ENCODE measurements around the gene NEURL3.

Gene NEURL3

DNA sequence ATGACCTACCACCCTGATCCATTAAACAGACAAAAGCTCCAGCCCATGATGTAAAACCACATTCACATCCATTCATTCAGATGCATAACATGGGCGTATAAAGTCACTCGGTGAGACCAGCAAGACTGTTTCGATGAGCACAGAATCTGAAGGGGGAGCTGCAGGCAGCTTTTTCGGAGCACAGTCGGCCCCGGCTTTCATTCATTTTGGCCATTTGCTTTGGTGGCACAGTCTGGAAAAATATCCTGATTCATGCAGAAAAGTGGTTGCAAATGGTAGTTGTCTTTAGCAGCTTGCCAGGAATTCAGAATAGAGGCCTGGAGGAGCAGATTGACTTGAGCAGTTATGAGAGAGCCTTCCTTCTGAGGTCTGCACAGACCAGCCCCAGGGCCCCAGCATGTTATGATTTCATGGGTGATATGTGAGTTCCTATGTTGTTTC, 42.6 kb upstream of the NEURL3 start:
- TF ChIP-seq, protein P1, sequence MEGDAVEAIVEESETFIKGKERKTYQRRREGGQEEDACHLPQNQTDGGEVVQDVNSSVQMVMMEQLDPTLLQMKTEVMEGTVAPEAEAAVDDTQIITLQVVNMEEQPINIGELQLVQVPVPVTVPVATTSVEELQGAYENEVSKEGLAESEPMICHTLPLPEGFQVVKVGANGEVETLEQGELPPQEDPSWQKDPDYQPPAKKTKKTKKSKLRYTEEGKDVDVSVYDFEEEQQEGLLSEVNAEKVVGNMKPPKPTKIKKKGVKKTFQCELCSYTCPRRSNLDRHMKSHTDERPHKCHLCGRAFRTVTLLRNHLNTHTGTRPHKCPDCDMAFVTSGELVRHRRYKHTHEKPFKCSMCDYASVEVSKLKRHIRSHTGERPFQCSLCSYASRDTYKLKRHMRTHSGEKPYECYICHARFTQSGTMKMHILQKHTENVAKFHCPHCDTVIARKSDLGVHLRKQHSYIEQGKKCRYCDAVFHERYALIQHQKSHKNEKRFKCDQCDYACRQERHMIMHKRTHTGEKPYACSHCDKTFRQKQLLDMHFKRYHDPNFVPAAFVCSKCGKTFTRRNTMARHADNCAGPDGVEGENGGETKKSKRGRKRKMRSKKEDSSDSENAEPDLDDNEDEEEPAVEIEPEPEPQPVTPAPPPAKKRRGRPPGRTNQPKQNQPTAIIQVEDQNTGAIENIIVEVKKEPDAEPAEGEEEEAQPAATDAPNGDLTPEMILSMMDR (IDR thresholded peaks at IDR 0.05; ENCODE audit: insufficient read depth, low read length, poor library complexity, severe bottlenecking) = no peak
- no peaks in the 10 kb centered on the region for H3K27me3 ChIP-seq (replicated peaks; ENCODE audit: control insufficient read depth, insufficient read depth, low read length)
- no peak for DNase-seq (ENCODE audit: extremely low read depth, insufficient read length)
- H3K36me3 ChIP-seq (ENCODE audit: control insufficient read depth, insufficient read depth, low read length) = peaks cover 70% of the 10 kb centered on the region
- H3K4me3 ChIP-seq (replicated peaks; ENCODE audit: low read depth, low read length) = no peak overlapping the region

DNA sequence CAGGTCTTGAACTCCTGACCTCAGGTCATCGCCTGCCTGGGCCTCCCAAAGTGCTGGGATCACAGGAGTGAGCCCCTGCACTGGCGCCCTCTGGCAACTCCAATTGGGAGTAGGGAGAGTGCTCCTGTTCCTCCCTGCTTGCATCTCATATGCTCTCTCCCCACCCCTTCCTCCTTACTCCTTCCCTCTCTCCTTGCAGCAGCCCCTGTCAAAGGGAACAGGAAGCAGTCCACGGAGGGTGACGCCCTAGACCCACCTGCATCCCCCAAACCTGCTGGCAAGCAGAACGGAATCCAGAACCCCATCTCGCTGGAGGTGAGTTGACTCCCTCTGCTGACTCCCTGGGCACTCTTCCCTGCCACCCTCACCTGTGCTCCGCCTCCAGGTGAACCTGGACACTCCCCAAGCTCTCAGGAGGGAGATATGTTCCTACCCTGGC, 42.1 kb upstream of the NEURL3 start:
- H3K36me3 ChIP-seq (ENCODE audit: control insufficient read depth, insufficient read depth, low read length) = peaks cover 69% of the 10 kb centered on the region
- H3K4me3 ChIP-seq (replicated peaks; ENCODE audit: low read depth, low read length) = no peak overlapping the region
- H3K27me3 ChIP-seq (replicated peaks; ENCODE audit: control insufficient read depth, insufficient read depth, low read length) = no peaks in the 10 kb centered on the region

DNA sequence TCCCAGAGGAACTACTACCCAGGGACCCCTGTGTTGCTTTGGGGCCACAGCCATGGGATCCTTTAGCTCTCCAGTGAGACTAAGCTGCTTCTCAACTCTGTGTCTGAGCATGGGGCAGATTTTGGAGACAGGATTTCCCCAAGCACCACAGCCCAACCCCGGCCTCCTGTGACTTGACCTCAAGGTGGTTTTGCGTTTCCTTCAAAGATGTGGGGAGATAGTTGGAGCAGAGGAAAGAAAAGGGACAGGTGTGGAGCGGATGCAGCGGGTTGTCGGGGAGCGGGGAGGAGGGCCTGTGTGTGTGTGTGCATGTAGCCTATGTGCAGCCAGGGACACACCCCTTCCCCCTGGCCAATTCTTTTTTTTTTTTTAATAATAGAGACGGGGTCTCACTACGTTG, 41.6 kb upstream of the NEURL3 start:
- H3K27me3 ChIP-seq (replicated peaks; ENCODE audit: control insufficient read depth, insufficient read depth, low read length) = no peaks in the 10 kb centered on the region
- TF ChIP-seq, protein P1 (IDR thresholded peaks at IDR 0.05; ENCODE audit: insufficient read depth, low read length, poor library complexity, severe bottlenecking) = no peak
- no peak overlapping the region for H3K4me3 ChIP-seq (replicated peaks; ENCODE audit: low read depth, low read length)
- DNase-seq (ENCODE audit: extremely low read depth, insufficient read length) = no peak
- H3K36me3 ChIP-seq (ENCODE audit: control insufficient read depth, insufficient read depth, low read length) = peaks cover 70% of the 10 kb centered on the region

More for the DNA sequence above, 42.1 kb upstream of the NEURL3 start:
- DNase-seq (ENCODE audit: extremely low read depth, insufficient read length) = no peak
- TF ChIP-seq, protein P1 (IDR thresholded peaks at IDR 0.05; ENCODE audit: insufficient read depth, low read length, poor library complexity, severe bottlenecking) = no peak

DNA sequence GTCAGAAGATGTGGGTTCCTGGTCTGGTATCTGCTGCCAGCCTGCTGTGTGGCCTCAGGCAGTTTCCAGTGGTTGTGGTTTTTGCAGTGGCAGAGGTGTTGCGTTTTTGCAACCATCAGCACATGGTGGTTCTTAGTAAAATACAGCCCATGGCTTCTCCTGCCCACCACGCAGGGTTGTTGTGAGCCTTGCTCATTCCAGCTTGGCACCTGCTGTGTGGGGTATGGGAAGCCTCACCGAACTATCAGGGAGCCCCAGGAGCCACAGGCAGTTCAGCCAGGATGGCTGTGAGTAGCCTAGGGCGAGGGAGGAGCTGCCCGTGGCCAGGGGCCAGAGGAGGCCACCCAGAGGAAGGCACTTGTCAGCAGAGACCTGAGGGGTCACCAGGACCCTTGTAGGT, 41.2 kb upstream of the NEURL3 start:
- TF ChIP-seq, protein P1 (IDR thresholded peaks at IDR 0.05; ENCODE audit: insufficient read depth, low read length, poor library complexity, severe bottlenecking) = no peak
- peaks cover 68% of the 10 kb centered on the region for H3K36me3 ChIP-seq (ENCODE audit: control insufficient read depth, insufficient read depth, low read length)
- H3K27me3 ChIP-seq (replicated peaks; ENCODE audit: control insufficient read depth, insufficient read depth, low read length) = no peaks in the 10 kb centered on the region
- H3K4me3 ChIP-seq (replicated peaks; ENCODE audit: low read depth, low read length) = no peak overlapping the region
- DNase-seq (ENCODE audit: extremely low read depth, insufficient read length) = no peak

DNA sequence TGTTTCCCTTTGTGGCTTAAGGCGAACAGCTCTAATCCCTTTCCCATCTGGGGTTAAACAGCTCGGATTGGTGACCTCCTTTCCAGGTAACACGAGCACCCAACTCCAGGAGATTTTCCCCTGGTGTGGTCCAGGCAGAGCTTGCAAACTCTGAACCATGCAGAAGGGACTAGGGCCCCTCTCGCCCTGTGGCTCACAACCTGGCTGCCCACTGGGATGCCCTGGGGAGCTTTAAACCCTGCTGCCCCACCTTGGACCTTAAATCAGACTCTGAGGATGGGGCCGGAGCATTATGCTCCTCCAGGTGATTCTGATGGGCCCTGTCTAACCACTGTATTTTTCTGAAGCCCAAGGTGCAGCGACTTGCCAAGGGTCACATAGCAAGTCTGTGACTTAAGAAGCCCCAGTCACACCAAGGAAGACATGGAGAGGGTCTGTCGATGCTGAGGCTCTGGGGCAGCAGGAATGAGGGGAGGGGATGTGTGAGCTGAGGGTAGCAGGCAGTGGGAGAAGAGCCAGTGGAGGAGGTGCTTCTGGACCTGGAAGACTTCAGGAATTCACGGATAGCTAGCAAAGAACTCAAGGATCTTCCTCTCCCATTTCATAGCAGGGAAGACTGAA, 37.3 kb upstream of the NEURL3 start:
- TF ChIP-seq, protein P1 (IDR thresholded peaks at IDR 0.05; ENCODE audit: insufficient read depth, low read length, poor library complexity, severe bottlenecking) = no peak
- H3K27me3 ChIP-seq (replicated peaks; ENCODE audit: control insufficient read depth, insufficient read depth, low read length) = no peaks in the 10 kb centered on the region
- no peak overlapping the region for H3K4me3 ChIP-seq (replicated peaks; ENCODE audit: low read depth, low read length)
- no peak for DNase-seq (ENCODE audit: extremely low read depth, insufficient read length)
- peaks cover 39% of the 10 kb centered on the region for H3K36me3 ChIP-seq (ENCODE audit: control insufficient read depth, insufficient read depth, low read length)

All from GM06990 (cell line).